IPS DF 4.7 (cell line): ENCODE measurements around the gene SLC26A5.
"Not testable (repeated sequence)": the region's sequence is repeated elsewhere in the genome, so short reads cannot be mapped to it uniquely, and the experiment has no call there.

Source experiments
- DNase-seq: peaks from one replicate; pipeline ENCODE4 v3.0.0-alpha.2; 2013; ENCODE audit warnings: low spot score; ENCODE audit errors: extremely low read depth

SLC26A5 gene

DNA sequence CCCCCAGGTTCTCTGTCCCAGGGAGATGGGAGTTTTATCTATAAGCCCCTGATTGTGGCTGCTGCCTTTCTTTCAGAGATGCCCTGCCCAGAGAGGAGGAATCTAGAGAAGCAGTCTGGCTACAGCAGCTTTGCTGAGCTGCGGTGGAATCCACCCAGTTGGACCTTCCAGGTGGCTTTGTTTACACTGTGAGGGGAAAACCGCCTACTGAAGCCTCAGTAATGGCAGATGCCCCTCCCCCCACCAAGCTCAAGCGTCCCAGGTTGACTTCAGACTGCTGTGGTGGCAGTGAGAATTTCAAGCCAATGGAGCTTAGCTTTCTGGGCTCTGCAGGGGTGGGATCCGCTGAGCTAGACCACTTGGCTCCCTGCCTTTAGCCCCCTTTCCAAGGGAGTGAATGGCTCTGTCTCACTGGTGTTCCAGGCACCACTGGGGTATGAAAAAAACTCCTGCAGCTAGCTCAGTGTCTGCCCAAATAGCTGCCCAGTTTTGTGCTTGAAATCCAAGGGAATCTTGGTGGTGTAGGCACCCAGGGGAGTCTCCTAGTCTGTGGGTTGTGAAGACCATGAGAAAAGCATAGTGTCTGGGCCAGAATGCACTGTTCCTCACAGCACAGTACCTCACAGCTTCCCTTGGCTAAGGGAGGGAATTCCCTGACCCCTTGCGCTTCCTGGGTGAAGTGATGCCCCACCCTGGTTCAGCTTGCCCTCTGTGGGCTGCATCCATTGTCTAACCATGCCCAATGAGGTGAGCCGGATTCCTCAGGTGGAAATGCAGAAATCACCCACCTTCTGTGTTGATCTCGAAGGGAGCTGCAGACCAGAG lies 40.0 kb downstream of the SLC26A5 start:
- not testable (repeated sequence) for DNase-seq

DNA sequence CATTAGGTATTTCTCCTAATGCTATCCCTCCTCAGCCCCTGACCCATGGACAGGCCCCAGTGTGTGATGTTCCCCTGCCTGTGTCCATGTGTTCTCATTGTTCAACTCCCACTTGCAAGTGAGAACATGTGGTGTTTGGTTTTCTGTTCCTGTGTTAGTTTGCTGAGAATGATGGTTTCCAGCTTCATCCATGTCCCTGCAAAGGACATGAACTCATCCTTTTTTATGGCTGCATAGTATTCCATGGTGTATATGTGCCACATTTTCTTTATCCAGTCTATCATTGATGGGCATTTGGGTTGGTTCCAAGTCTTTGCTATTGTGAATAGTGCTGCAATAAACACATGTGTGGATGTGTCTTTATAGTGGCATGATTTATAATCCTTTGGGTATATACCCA lies 46.3 kb downstream of the SLC26A5 start:
- DNase-seq = not testable (repeated sequence)

DNA sequence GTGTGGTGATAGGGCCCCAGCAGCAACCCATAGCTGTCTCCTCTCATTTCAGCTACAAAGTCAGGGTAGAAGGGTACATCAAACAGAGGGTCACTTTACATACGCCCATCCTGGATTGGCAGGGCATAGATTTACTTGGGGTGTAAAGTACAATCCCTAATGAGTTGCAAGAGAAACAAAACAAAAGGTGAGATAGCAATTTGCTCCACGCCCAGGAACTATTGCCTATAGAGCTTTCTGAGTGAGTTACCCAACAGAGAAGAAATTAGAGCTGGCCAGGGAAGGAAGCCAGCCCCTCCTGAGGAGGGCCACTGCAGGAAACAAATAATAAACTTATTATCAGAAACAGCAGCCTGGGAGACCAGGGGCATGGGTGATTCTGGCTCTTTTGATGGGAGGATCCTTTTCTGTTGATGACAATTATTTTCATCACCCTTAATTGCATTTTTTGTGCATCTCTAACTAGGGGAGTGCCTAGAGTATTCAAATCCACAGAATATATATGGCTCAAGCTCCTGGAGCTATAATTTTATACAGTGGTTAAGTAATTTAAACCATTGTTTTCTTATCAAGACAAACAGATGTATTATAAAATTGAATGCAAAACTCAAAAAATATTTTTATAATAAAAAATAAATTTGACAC lies 47.4 kb downstream of the SLC26A5 start:
- DNase-seq = no peak

DNA sequence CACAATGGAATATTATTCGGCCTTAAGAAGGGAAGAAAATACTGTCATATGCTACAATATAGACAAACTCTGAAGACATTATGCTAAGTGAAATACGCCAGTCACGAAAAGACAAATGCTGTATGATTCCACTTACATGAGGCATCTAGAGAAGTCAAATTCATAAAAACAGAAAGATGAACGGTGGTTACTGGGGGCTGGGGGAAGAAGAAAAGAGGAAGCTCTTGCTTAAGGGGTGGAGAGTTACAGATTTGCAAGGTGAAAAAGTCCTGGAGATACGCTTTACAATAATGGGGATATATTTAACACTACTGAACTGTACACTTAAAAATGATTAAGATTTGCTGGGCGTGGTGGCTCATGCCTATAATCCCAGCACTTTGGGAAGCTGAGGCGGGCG lies 49.5 kb downstream of the SLC26A5 start:
- DNase-seq = no peak

DNA sequence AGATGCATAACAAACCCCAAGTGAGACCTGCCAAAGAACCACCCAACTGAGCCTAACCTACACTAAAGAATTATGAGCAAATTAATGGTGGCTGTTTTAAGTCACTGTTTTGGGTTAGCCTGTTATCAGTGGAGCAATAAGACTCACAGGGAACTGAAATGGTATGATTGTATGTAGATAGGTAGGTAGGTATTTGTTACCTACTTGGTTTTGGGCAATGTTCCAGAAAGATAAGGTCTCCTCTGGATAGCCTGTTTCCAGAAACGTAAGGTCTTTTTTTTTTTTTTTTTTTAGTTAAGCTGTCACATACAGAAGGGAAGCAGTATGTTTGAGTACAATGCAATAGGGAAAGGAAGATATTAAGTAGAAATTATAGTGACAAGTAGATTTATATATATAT lies 50.9 kb downstream of the SLC26A5 start:
- DNase-seq = no peak

DNA sequence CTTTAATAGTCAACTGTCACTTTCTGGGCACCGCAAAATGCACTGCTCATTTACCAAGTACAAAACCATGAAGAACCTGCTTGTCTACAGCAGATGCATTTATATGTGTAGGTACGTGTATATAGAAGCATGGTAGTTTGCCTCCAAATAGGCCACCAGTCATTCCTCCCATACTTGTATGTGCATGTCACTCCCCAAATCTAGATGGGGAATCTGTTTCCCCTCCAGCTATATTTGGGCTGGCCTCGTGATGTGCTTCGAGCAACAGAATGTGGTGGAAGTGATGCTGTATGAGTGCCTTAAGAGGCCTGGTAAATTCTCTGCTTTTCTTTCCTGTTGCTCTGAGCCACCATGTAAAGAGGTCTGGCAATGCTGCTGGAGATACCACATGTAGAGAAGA lies 51.4 kb downstream of the SLC26A5 start:
- no peak for DNase-seq

DNA sequence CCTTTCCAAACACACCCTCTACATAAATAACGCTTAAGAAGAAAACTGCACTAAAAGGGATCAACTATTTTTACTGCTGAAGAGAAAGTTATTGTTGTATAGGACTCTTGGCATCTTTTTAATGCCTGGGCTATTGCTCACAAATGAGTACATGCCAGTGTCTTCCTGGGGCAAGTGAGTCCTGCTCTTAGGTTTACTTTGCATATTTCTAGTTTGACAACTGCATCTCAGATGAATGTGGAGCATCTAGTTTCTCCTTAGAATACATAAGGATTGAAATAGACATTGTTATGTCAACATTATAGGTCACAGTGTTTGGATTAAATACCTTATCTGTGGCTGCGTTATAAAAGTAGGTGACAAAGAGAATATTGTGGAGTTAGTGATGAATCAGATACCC lies 54.0 kb downstream of the SLC26A5 start:
- no peak for DNase-seq

DNA sequence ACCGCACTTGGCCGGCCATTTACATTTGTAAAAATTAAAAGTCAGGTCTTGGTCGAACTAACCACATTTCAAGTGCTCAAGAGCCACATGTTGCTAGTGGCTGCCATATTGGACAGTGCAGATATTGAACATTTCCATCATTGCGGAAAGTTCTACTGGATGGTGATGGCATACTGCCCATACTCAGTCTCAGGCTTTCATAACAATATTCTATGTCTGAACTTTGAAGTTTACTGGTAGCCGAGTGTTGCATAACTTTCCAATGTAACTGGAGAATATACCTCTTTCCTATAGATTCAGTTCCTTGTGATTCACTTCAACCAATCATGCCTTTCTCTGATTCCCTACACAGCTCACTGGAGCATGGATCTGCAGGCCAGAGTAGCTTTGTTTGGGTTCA lies 54.9 kb downstream of the SLC26A5 start:
- DNase-seq = no peak

DNA sequence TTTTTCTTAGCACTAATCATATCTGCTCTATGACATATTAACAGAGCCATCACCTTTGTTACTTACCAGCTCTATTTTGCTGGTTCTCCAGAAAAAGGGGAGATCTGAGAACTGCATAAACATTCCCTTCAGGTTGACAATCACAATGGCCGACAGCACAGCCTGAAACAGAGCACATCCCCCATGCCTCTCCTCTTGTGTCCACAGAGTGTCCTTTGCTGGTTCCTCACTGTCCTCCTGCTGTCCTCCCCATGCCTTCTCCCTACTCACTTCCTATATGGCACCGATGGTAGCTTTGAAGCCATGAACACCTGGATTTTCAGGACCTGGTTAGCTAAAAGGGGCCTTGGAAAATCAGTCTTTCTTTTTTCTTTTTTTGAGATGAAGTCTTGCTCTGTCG lies 56.7 kb downstream of the SLC26A5 start:
- DNase-seq = no peak

DNA sequence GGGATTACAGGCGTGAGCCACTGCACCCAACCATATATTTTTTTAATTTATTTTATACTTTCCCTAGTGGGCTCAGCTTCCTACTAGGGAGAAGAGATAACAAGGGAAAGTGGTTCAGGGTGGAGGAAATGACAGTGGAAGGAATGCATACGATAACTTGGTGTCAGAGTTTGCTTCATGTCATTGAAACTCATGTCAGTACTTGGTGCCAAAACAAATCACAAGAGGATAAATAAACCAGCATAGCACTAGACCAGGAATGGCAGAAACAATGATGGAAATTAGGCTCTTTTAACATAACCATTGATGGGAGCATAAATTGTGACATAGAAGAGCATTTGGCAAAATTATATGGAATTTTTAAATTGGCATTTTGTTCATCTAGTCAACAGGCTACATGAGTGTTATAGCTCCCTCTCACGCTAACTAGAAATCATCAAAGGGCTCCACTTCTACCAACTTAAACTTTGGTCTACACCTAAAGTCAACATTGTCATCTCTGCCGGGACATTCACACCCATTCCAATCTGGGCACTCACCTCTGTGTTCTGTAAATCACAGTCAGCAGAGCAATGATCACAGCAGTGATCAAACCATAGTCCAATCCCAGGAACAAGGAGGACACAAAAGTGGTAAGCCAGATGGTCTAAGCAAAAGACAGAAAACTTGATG lies 57.4 kb downstream of the SLC26A5 start:
- no peak for DNase-seq

DNA sequence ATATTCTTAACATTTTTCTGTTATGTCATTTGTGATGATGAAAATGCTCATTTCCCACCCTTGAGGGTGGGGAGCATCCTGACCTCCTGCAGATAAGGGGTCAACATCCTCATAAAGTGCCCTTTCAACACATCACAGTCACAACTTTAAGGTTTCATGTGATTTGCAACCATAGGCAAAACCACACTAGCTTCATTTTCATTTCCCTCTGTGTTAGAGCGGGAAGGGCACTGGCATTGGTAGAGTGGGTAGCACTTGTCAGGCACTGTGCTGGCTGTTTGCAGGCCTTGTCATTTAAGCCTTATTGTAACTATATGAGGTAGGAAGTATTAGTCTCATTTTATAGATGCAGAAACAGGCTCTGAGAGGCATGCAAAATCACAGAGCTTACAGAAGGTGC lies 58.8 kb downstream of the SLC26A5 start:
- DNase-seq = no peak

DNA sequence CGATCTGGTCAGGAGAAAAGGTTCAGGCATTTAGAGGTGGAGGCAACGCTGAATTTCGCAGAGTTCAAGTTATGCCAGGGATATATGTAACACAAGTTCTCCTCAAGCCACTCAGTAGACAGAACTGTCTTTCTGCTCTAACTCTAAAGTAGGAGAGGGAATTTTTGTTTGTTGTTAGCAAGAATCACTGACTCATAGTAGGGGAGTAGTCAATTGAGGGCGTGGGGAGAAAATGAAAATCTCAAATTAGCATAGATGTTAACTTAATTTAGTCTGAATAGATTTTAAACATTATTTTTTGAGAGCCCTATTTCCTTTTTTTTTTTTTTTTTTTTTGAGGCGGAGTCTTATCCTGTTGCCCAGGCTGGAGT lies 64.0 kb downstream of the SLC26A5 start:
- DNase-seq = no peak

DNA sequence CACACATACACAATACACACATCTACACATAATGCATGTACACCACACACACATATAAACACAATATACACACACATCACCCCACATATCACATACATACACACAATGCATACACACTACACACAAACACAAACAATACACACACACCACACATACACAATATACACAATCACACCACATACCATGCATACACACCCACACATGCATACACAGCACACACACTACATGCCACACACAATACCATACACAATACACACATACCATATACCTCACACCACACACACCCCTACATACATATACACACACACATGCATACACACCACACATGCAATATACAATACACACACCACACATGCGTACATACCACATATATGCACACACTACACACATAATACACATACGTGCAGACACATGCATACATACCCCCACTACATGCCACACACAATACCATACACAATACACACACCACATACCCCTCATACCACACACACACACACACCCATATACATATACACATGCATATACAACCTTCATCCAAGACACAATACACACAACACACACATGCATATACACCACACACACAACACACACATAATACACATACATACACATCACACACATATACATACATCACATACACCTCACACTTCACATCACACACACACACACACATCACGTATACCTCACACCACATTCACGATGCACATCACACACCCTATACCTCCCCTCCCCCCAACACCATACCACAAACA lies 64.6 kb downstream of the SLC26A5 start:
- DNase-seq = no peak

DNA sequence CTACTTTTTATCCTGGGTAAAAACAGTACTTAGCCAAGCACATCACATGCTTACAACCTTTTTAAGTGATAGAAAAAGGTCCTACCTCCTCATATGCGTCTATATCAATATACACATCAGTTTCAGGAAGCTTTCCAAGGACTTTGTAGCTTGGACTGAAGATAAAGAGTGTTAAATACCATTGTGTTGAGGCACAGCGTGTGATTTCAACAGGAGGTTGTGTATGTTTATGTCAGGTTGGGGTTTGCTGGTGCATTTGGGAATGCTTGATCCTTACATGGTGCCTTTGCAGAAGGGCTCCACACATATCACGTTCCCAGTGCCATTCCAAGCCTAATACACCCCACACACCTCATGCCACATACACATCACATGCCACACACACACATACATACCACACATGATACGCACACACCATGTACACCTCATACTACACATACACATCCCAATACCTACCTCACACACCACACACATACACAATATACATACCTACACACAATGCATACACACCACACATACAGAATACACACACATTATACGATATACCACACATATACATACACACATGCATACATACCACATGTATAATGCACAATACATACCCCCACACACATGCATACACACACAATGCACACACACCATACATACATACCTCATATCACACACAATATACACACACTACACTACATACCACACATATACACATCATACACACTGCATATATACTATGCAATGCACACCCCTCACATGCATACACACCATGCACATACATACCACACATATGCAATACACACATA lies 65.4 kb downstream of the SLC26A5 start:
- DNase-seq = no peak

DNA sequence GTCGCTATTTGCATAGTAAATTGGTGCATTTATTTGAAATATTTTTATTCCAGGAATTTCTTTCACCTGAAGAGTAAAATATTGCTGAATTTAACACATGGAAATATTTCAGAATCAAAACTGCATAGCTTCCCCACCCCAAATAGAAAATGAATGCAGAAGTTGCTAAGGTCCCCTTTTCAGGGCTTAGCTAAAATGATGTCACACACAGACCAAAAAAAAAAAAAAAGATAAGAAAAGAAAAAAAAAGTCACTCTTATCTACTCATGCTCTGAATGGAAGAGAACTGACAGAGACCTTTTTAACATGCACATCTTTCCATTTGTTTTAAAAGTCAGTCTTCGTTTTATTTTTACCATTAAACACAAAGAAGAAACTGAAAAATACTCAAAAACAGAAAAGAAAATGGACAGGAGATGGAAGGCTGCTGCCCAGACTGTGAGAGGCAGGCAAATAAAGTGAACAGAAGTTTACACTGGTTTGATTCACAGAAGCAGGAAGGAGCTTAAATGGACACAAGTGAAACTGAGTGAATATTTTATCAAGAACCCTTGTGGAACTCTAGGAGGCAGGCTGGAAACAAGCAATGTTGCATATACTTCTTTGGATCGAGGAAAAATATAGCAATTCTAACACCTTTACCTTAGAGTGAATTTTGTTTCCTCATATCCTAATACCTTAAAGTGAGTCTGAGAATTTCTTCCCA lies 66.6 kb downstream of the SLC26A5 start:
- DNase-seq = no peak

DNA sequence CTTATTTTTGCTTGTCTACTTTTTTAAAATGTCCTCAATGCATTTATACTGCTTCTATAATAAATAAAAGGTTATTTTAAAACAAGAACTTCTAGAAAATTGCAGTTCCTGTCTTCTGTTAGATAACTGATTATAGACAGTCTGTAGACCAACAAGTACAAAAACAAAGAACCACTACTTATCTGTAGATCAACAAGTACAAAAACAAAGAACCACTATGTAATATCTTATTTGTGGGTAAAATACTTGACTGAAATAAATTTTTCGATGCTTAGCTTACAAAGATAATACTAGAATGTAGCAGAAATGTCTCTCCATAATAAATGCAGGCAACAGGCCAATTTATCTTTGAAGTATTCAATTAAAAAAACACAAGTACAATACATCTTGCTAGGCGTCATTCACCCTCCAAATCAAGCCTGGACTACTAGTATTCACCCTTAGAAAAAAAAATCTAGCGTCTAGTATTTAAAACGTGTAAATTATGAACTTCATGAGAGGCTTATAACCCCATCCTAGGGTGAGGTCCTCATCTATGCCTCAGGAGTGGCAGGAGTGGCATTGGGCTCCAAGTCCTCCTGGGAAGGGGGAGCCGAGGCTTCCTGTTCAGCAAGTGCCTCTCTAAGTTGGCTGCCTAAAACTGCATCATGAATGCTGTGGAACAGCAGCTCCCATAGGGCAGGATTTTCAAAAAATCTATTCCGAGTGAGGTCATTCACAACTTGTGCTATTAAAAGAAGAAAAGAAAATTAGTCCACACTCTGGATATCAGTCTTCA lies 72.0 kb downstream of the SLC26A5 start:
- no peak for DNase-seq

DNA sequence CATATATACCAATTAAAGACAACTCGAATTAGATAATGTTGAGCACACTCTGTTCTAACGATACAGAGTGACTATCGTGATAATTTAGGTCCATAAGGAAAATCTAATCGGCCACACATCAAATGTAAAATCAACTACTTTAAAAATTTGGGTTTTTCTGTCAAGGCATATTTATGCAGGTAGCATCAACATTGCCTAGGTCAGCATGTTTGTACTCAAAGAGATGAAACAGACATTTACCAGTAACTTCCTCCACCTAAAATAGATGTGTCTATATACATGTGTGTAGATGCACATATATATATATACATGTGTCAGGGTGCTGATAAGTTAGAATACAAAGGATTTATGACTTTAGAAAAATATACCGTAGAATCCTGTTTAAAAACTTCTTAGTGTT lies 76.6 kb downstream of the SLC26A5 start:
- no peak for DNase-seq

DNA sequence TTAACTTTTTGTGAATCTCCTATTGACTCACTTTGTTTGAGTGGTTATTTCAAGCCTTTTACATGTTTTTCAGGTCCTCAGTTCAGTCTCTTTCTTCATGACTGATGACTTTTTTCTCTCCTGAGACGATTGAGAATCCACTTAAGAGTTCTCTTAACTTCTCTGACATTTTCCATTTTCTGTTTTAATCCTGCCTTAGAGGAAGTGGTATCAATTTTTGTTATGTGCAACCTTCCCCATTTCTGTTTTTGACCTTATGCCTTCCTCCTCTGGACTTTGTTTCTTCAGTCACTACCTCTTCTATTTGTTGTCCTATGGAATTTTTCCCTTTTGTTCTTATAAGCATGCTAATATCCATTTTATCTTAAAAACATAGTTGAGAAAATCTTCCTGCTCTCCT lies 96.2 kb downstream of the SLC26A5 start:
- DNase-seq = no peak

DNA sequence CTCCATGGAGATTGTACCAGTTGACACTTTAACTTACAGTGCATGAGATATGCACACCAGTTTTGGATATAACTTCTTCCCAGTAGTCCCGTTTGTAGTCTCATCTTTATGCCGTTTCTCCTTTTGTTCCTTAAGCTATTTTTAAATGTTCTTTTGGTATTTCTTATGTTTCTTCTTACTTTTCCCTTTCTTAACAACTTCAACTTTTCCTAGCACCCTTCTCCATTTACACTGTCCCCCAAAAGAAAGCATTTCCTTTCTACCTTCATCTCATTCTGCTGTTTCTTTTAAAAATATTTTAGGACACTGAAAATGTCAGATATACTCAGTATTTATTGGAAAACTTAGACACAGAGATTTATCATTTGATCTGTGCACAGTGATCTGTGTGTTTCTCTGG lies 97.0 kb downstream of the SLC26A5 start:
- no peak for DNase-seq

DNA sequence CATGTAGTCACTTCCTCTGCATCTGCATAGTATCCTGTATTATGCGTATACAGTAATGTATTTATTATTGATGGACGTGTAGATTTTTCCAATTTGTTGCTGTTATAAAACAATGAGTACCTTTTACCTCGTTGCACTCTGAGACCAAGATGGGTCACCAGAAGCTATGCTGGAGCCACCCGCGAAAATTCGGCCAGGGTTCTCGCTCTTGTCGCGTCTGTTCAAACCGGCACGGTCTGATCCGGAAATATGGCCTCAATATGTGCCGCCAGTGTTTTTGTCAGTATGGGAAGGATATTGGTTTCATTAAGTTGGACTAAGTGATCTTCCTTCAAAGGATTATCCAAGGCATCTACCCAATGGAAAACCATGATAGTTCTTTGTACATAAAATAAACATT lies 97.6 kb downstream of the SLC26A5 start:
- no peak for DNase-seq
